ENCODE results near the gene CORO2B. TPM values are rescaled to one million over a fixed set of nuclear protein-coding genes. Genes with fewer than 3 reads are reported as not detected.

The CORO2B gene
- total RNA-seq, 1 experiment from 2014 or later = 0.59 TPM

GRCh38 chr15:68553314-68553993 is 25.3 kb upstream of the CORO2B start:
- no peak for DNase-seq
- Histone ChIP-seq H3K9me2 (ENCODE audit: insufficient read depth) (no peaks in the 10 kb centered on the region), H3K4me3 (no peak overlapping the region), H4K20me1 (ENCODE audit: insufficient read depth) (no peaks in the 10 kb centered on the region), H3K79me2 (ENCODE audit: low read depth) (no peaks in the 10 kb centered on the region), H3K4me1 (replicated peaks; ENCODE audit: insufficient read depth) (no peaks in the 10 kb centered on the region), H3K4me2 (no peak overlapping the region), H3F3A (ENCODE audit: insufficient read depth, low read depth) (no peaks in the 10 kb centered on the region), H3K36me3 (ENCODE audit: low read depth) (no peaks in the 10 kb centered on the region), H3K27ac (no peak overlapping the region), H3K27me3 (ENCODE audit: insufficient read depth, low read depth) (peaks cover 8% of the 10 kb centered on the region; the same call in 1 of the 2 replicates), H3K9me3 (ENCODE audit: insufficient read depth, low read depth) (no peaks in the 10 kb centered on the region), H2AFZ (no peak overlapping the region)
- ChIA-PET CTCF (interaction anchor here (1.2 to 1.9 kb wide), 3 partner anchors 120 to 372 kb away, joined by 3 to 9 read pairs (median 4); no protein-coding TSS in a partner anchor), POLR2A (ENCODE audit: unreplicated experiment) (no interaction called here)
- BruUV-seq (replicated peaks) = no TSS peak
- TF ChIP-seq CTCF (conservative IDR thresholded peaks at IDR 0.05) = no peak
- intact Hi-C loops (cut with micrococcal nuclease; ENCODE audit: unreplicated experiment) = loop anchor here (10.0 kb wide), 3 partner anchors 231 to 841 kb away; no protein-coding TSS in a partner anchor

GRCh38 chr15:68553994-68554720 is 24.6 kb upstream of the CORO2B start:
- intact Hi-C loops (cut with micrococcal nuclease; ENCODE audit: unreplicated experiment) = loop anchor here (1.0 to 10.0 kb wide), 6 partner anchors 120 to 841 kb away; no protein-coding TSS in a partner anchor
- no peak overlapping the region for H2AFZ ChIP-seq
- H3F3A ChIP-seq (ENCODE audit: insufficient read depth, low read depth) = no peaks in the 10 kb centered on the region
- DNase-seq = peak; percentile 40 to 65
- H3K4me1 ChIP-seq (replicated peaks; ENCODE audit: insufficient read depth) = no peaks in the 10 kb centered on the region
- H3K27me3 ChIP-seq (ENCODE audit: insufficient read depth, low read depth) = peaks cover 3% of the 10 kb centered on the region; the same call in 1 of the 2 replicates
- no peak overlapping the region for H3K4me3 ChIP-seq
- POLR2A ChIA-PET (ENCODE audit: unreplicated experiment) = no interaction called here
- H3K9me3 ChIP-seq (ENCODE audit: insufficient read depth, low read depth) = no peaks in the 10 kb centered on the region
- CTCF ChIA-PET = interaction anchor here (0.6 to 1.9 kb wide), 4 partner anchors 119 to 371 kb away, joined by 3 to 9 read pairs (median 6); no protein-coding TSS in a partner anchor
- BruUV-seq (replicated peaks) = no TSS peak
- no peaks in the 10 kb centered on the region for H3K79me2 ChIP-seq (ENCODE audit: low read depth)
- no peaks in the 10 kb centered on the region for H3K9me2 ChIP-seq (ENCODE audit: insufficient read depth)
- H3K4me2 ChIP-seq = no peak overlapping the region
- no peaks in the 10 kb centered on the region for H3K36me3 ChIP-seq (ENCODE audit: low read depth)
- TF ChIP-seq CTCF (conservative IDR thresholded peaks at IDR 0.05) (peak; percentile 81), EZH2 (IDR thresholded peaks at IDR 0.05; ENCODE audit: low read depth) (no peak)
- no peak overlapping the region for H3K27ac ChIP-seq
- no peaks in the 10 kb centered on the region for H4K20me1 ChIP-seq (ENCODE audit: insufficient read depth)

GRCh38 chr15:68554721-68555678 is 23.8 kb upstream of the CORO2B start:
- H3K27me3 ChIP-seq (ENCODE audit: insufficient read depth, low read depth) = no peaks in the 10 kb centered on the region
- ChIA-PET POLR2A (ENCODE audit: unreplicated experiment) (no interaction called here), CTCF (interaction anchor here (0.6 to 1.9 kb wide), 6 partner anchors 119 to 370 kb away, joined by 3 to 9 read pairs (median 4); no protein-coding TSS in a partner anchor)
- no peak overlapping the region for H3K4me2 ChIP-seq
- DNase-seq = no peak
- H3K36me3 ChIP-seq (ENCODE audit: low read depth) = no peaks in the 10 kb centered on the region
- no peaks in the 10 kb centered on the region for H3K9me3 ChIP-seq (ENCODE audit: insufficient read depth, low read depth)
- BruUV-seq (replicated peaks) = no TSS peak
- H3K9me2 ChIP-seq (ENCODE audit: insufficient read depth) = no peaks in the 10 kb centered on the region
- no peaks in the 10 kb centered on the region for H3F3A ChIP-seq (ENCODE audit: insufficient read depth, low read depth)
- H3K27ac ChIP-seq = no peak overlapping the region
- no peaks in the 10 kb centered on the region for H3K4me1 ChIP-seq (replicated peaks; ENCODE audit: insufficient read depth)
- no peak overlapping the region for H3K4me3 ChIP-seq
- no peak for TF ChIP-seq EZH2 (IDR thresholded peaks at IDR 0.05; ENCODE audit: low read depth)
- TF ChIP-seq CTCF (conservative IDR thresholded peaks at IDR 0.05) = no peak
- no peaks in the 10 kb centered on the region for H3K79me2 ChIP-seq (ENCODE audit: low read depth)
- intact Hi-C loops (cut with micrococcal nuclease; ENCODE audit: unreplicated experiment) = loop anchor here (1.0 to 10.0 kb wide), 7 partner anchors 97 to 840 kb away; no protein-coding TSS in a partner anchor
- no peak overlapping the region for H2AFZ ChIP-seq
- no peaks in the 10 kb centered on the region for H4K20me1 ChIP-seq (ENCODE audit: insufficient read depth)

Data from PC-9 (cell line).